GM13977 (cell line): ENCODE results near the gene TMEM174.

Source experiments
- DNase-seq: peaks from one replicate; pipeline ENCODE4 v3.0.0; 2012; ENCODE audit warnings: low spot score
- in situ Hi-C: fragments of 300-500 bp; cut with MboI; formaldehyde crosslinking; loops from one replicate; pipeline ENCODE4 v1.12.0; 2022; ENCODE audit warnings: low sequenced_read_pairs, low pct_unique_long_range_greater_than_20kb, mixed read lengths, inconsistent platforms; ENCODE audit not compliant: unreplicated experiment
- TF ChIP-seq, protein P1 (sequence below): IDR thresholded peaks from 2 replicates; pipeline ENCODE4 v1.5.1; 2012; ENCODE audit warnings: mild to moderate bottlenecking, control low read depth; ENCODE audit not compliant: insufficient read depth; ENCODE audit errors: extremely low read depth, missing control alignments

TMEM174 gene

DNA sequence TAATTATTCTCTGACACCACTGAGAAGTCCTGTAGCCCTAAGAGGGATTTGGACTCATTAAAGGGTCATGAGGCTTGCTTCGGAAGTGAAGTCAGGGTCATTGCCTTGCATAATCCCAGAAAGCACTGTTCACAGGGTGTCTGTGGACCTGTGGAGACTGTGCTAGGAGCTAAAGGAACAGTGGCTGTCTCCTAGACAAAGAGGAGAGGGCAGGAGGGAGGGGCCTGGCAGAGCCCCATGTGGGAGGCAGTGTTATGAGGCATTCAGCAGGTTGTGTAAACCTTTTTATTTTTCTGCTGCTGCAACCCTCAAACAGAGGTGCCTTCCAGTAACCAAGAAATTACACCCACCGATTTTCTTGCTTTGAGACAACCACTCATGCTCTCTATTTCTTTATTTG, 3.3 kb downstream of the TMEM174 start:
- DNase-seq, result no peak
- TF ChIP-seq, protein P1, sequence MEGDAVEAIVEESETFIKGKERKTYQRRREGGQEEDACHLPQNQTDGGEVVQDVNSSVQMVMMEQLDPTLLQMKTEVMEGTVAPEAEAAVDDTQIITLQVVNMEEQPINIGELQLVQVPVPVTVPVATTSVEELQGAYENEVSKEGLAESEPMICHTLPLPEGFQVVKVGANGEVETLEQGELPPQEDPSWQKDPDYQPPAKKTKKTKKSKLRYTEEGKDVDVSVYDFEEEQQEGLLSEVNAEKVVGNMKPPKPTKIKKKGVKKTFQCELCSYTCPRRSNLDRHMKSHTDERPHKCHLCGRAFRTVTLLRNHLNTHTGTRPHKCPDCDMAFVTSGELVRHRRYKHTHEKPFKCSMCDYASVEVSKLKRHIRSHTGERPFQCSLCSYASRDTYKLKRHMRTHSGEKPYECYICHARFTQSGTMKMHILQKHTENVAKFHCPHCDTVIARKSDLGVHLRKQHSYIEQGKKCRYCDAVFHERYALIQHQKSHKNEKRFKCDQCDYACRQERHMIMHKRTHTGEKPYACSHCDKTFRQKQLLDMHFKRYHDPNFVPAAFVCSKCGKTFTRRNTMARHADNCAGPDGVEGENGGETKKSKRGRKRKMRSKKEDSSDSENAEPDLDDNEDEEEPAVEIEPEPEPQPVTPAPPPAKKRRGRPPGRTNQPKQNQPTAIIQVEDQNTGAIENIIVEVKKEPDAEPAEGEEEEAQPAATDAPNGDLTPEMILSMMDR, result no peak
- in situ Hi-C loops, result no loop called here

DNA sequence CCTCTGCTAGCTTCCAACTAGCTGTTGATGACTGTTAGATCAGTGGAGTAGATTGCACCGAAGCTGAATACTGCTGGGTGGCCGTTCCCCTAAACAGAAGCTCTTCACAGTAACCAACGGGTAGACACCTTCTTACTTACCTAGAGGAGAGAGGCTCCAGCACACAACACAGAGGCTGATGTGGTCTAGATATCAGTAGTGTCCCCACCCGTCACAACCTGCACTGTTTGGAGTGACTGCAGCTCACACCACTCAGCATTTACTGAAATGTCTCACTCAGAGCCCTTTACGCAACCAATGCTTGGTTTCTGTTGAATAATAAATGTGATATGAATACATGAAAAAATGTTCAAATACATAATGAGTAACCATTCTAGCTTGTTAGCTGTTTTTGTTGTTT, 5.3 kb downstream of the TMEM174 start:
- TF ChIP-seq, protein P1, result no peak
- in situ Hi-C loops, result no loop called here
- DNase-seq, result no peak

DNA sequence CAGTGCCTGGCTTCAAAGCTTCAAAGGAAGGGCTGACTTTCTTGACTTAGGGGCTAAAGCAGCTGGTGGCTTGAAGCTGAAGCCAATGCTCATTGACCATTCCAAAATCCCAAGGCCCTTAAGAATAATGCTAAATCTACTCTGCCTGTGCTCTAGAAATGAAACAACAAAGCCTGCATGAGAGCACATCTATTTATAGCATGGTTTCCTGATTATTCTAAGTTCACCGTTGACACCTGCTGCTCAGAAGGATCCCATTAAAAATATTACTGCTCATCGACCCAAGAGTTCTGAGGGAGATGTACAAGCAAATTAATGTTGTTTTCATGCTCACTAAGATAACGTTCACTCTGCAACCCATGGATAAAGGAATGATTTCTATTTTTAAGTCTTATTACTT, 6.7 kb downstream of the TMEM174 start:
- no peak for DNase-seq
- in situ Hi-C loops, result no loop called here
- TF ChIP-seq, protein P1, result no peak

DNA sequence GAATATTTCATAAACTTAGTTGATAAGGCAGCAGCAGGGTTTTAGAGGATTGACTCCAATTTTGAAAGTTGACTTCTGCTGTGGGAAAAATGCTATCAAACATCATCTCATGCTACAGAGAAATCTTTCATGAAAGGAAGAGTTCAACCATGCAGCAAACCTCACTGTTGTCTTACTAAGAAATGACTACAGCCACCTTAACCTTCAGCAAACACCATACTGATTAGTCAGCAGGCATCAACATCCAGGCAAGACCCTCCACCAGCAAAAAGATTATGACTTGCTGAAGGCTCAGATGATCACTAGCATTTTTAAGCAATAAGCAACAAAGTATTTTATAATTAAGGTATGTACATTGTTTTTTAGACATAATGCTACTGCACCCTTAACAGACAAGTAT, 7.6 kb downstream of the TMEM174 start:
- TF ChIP-seq, protein P1, result no peak
- DNase-seq, result no peak
- in situ Hi-C loops, result no loop called here

DNA sequence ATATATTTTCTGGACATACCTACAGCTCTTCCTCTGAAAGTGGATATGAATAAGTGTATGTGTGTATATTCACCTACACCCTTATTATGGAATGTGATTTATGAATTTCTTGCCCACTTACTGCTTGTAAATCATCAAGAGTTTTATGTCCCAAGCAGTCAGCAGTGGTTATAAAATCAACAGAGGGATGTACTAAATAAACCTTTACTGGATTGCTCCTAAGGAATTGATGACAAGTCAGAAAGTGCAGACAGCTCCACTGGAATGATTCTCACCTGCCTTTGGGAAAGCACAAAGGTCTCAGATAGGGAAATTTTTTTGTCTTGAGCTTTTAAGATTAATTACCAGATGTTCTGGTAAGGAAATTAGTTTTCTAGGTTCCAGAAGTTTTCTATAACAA, 9.3 kb downstream of the TMEM174 start:
- TF ChIP-seq, protein P1, result no peak
- in situ Hi-C loops, result no loop called here
- DNase-seq, result no peak

DNA sequence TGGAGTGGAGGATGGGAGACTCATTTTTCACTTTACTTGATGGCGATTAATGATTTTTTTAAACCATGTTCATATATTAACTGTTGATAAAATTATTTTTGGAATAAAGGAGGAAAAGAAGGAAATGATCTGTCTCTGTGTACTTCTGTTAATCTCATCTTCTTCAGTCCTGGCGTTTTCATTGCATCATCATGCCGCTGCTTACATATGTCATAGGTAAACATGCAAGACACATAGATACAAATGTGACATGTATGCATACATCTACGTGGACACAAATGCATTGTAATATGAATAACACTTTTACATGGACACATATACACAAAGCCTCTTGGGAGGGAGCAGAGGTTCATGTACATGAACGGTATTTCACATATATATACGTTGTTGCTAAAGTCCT, 10.0 kb downstream of the TMEM174 start:
- TF ChIP-seq, protein P1, result no peak
- in situ Hi-C loops, result no loop called here
- no peak for DNase-seq

DNA sequence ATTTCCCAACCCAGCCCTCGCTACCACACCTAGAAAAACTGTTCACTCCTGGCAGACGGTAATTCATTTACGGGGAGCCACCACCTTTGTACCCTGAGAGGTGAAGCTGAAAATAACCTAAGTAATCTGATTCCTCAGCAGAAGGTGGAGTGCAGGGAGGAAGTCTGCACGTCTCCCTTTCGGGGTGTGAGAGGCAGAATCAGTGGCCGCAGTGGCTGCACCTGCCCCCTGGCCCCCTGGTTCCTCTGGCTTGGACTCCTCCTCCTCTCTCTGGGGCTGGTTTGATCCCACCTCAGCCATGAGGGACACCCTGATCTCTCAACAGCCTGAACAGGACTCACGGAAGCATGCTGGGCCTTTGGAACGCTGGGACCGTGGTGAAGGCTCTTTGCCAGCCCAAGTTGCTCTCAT, 10.5 kb downstream of the TMEM174 start:
- TF ChIP-seq, protein P1, result no peak
- no peak for DNase-seq
- in situ Hi-C loops, result no loop called here
